HG02840 (cell line): Measurements from ENCODE around the gene NRN1L.
"Not testable (repeated sequence)": the region's sequence is repeated elsewhere in the genome, so short reads cannot be mapped to it uniquely, and the experiment has no call there.

ENCODE experiments used
- ATAC-seq: cut with Tn5 transposase; IDR thresholded peaks from one replicate; pipeline ENCODE4 v1.9.1; 2021; ENCODE audit warnings: mild to moderate bottlenecking, moderate library complexity, moderate number of reproducible peaks; ENCODE audit not compliant: unreplicated experiment, low FRiP score

Gene NRN1L

GRCh38 chr16:67860589-67861398, 23.9 kb upstream of the NRN1L start:
- ATAC-seq: no peak

DNA sequence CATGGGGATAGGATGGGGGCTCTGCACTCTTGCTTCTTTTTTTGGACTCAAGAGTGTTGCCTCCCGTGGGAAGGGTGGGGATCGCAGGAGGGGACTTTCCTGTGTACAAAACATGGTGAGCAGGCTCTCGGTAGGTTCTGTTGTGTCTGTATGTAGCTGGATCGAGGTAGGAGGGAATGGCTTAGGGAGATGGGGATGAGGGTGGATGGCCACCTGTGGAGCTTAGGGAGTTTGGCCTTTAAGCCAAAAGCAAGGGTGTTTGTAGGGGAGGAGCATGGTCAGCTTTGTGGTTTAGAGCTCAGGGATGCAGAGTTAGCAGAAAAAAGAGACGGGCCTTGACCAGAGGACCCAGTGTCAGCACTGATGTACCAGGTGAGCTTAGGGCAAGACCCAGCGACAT, 22.8 kb upstream of the NRN1L start:
- ATAC-seq: no peak

GRCh38 chr16:67862623-67863583, 21.8 kb upstream of the NRN1L start:
- ATAC-seq: no peak

DNA sequence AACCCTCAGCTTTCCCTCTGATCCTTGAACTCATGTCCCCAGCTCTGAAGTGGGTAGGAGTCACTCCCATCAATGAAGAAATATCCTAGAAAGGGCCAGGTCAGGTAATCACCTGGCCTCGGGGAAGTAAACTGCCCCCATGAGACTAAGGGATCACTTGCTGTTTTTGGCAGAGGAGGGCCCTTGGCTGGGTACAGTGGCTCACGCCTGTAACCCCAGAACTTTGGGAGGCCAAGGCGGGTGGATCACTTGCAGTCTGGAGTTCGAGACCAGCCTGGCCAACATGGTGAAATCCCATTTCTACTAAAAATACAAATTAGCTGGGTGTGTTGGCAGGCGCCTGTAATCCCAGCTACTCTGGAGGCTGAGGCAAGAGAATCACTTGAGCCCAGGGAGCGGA, 20.6 kb upstream of the NRN1L start:
- ATAC-seq: not testable (repeated sequence)

GRCh38 chr16:67864594-67864993, 20.1 kb upstream of the NRN1L start:
- no peak for ATAC-seq

DNA sequence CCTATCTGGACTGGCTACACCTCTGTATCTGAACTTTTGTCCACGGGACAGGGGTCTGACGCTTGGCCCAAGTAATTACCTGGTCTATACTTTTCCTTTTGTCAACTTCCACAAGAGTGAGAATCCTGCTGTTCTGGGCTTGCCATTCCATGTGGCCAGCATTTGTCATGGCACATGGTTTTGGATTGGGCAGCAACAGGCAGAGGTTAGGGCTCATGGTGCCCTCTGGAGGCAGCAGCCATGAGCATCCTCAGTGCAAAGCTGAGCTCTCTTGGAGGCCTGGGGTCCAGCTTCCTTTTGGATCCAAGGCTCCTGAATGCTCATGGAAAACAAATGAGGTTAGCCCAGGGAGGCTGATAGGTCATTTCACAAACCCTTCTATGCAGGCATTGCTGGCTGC, 19.4 kb upstream of the NRN1L start:
- ATAC-seq: no peak

GRCh38 chr16:67868290-67868689, 16.4 kb upstream of the NRN1L start:
- ATAC-seq: no peak

DNA sequence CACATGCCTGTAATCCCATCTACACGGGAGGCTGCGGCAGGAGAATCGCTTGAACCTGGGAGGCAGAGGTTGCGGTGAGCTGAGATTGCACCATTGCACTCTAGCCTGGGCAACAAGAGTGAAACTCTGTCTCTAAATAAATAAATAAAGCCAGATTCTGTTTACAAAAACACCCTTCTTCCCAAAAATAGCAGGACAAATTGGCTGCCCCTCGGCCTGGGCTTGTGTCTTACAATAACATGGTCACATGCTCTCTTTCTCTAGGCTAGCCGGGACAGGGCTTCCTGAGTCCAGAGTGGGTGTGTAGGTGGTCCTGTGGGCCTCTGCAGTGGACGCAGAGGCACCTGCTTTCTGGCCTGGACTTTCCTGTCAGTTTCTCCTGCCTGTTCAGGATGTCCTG, 15.0 kb upstream of the NRN1L start:
- ATAC-seq: no peak

DNA sequence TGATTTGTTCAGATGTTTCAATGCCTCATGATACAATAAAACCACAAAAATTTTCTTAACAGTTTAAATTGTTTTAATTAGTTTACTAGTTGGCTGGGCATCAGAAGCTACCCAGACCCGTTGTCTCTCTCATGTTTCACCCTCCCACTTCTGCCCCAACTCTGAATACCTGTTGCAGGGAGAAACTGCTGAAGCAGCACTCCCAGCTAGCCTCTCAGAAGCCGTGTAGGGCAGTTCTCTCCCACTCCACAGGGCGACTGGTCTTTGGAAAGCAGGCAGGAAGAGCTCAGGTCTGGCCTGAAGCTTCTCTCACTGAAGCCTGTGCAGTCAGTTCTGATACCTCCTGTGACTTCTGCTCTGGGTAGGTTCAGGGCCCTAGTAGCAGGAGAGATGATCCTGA, 13.4 kb upstream of the NRN1L start:
- ATAC-seq: no peak

DNA sequence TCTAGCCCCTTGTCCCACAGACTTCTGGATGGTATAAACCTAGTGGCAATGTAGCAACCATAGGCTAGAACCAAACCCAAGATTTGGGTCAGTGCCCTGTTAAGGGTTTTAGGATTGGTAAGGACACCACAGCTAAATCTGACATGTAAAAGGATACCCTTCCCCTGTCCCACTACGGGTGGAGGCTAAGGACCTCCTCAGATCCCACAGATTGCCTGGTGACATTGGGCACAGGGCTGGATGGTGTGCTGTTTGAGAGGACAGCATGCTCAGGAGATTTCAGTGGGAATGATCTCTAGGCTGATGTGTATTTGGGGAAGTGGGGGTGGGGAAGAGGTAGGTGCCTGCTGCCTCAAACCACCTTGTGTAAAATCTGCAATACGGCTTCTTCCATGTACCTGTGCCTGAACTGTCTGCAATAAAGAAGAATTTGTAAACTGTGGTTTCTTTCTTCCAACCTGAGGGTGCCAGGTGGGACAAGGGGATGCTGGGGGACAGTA, 12.5 kb upstream of the NRN1L start:
- no peak for ATAC-seq

- peak; percentile 67 for ATAC-seq
Observed at GRCh38 chr16:67872631-67873434, 11.9 kb upstream of the NRN1L start, which contains the start of gene EDC4. EDC4 (plus strand) TSS chr16:67873052; CDS start chr16:67873262, 210 bp downstream.

GRCh38 chr16:67873435-67874370, 11.0 kb upstream of the NRN1L start:
- peak; percentile 7 for ATAC-seq

GRCh38 chr16:67874372-67874771, 10.3 kb upstream of the NRN1L start:
- no peak for ATAC-seq

DNA sequence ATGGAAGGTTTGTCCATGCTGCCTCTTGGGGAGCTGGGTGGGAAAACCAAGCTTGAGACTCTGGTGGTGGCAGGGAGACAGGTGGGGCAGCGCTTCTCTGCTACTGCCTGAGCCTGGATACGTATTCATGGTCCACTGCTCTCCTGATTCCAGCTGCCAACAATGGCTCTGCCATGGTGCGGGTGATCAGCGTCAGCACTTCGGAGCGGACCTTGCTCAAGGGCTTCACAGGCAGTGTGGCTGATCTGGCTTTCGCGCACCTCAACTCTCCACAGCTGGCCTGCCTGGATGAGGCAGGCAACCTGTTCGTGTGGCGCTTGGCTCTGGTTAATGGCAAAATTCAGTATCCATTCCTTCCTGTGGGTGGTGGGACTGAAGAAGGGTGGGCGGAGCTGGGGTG, 7.6 kb upstream of the NRN1L start:
- ATAC-seq: no peak

DNA sequence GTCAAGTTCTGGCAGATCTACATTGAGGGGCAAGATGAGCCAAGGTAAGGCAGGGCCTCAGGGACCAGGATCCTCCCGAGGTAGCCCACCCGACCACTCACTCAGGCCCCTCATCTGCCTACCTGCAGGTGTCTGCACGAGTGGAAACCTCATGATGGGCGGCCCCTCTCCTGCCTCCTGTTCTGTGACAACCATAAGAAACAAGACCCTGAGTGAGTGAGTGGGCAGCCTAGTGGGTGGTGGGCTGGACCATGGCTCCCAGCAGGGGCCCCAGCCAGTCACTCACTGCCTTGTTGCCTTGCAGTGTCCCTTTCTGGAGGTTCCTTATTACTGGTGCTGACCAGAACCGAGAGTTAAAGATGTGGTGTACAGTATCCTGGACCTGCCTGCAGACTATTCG, 6.5 kb upstream of the NRN1L start:
- ATAC-seq: no peak

- ATAC-seq: no peak
Observed at GRCh38 chr16:67878846-67879245, 5.8 kb upstream of the NRN1L start.

DNA sequence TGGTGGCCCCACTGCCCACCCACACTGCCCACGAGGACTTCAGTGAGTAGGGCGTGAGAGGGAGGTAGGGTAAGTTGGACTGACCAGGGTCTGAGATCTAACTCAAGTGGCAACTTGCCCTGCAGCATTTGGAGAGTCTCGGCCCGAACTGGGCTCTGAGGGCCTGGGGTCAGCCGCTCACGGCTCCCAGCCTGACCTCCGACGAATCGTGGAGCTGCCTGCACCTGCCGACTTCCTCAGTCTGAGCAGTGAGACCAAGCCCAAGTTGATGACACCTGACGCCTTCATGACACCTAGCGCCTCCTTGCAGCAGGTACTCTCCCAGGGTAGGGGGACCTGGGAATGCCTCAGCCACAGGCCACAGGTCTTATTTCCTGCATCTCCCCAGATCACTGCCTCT, 5.2 kb upstream of the NRN1L start:
- ATAC-seq: no peak

GRCh38 chr16:67879936-67880335, 4.7 kb upstream of the NRN1L start:
- ATAC-seq: no peak

DNA sequence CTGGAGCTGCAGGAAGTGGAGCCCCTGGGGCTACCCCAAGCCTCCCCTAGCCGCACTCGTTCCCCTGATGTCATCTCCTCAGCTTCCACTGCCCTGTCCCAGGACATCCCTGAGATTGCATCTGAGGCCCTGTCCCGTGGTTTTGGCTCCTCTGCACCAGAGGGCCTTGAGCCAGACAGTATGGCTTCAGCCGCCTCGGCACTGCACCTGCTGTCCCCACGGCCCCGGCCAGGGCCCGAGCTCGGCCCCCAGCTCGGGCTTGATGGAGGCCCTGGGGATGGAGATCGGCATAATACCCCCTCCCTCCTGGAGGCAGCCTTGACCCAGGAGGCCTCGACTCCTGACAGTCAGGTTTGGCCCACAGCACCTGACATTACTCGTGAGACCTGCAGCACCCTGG, 4.1 kb upstream of the NRN1L start:
- no peak for ATAC-seq
